DMS53 (cell line): ENCODE results near the gene FFAR3.
"Not testable (repeated sequence)": the region's sequence is repeated elsewhere in the genome, so short reads cannot be mapped to it uniquely, and the experiment has no call there.

Experiments used
- DNase-seq: peaks from one replicate; lab custom pipeline; 2025; lab: John Stamatoyannopoulos, UW

FFAR3 gene

GRCh38 chr19:35351411-35352176 is 6.7 kb upstream of the FFAR3 start:
- no peak for DNase-seq

GRCh38 chr19:35352177-35352447 is 6.1 kb upstream of the FFAR3 start:
- DNase-seq = no peak

- DNase-seq = peak; percentile 93
These were observed 5.6 kb upstream of the FFAR3 start for GRCh38 chr19:35352448-35353304.

GRCh38 chr19:35353635-35354034 is 4.6 kb upstream of the FFAR3 start:
- no peak for DNase-seq

GRCh38 chr19:35354898-35355297 is 3.4 kb upstream of the FFAR3 start:
- DNase-seq = no peak

- no peak for DNase-seq
These were observed 2.3 kb upstream of the FFAR3 start for GRCh38 chr19:35355791-35356460.

- DNase-seq = not testable (repeated sequence)
These were observed 574 bp downstream of the FFAR3 start for GRCh38 chr19:35358834-35359233.

GRCh38 chr19:35359395-35359794 is 1.1 kb downstream of the FFAR3 start:
- not testable (repeated sequence) for DNase-seq

- not testable (repeated sequence) for DNase-seq
These were observed 1.8 kb downstream of the FFAR3 start for GRCh38 chr19:35360081-35360480.

- no peak for DNase-seq
These were observed 2.7 kb downstream of the FFAR3 start for GRCh38 chr19:35360880-35361420.

- DNase-seq = no peak
These were observed 4.2 kb downstream of the FFAR3 start for GRCh38 chr19:35362261-35363000.

- DNase-seq = no peak
These were observed 4.8 kb downstream of the FFAR3 start for GRCh38 chr19:35363001-35363590.

GRCh38 chr19:35363711-35364425 is 5.6 kb downstream of the FFAR3 start:
- DNase-seq = no peak

GRCh38 chr19:35365303-35365702 is 7.0 kb downstream of the FFAR3 start:
- DNase-seq = no peak

GRCh38 chr19:35368378-35368777 is 10.1 kb downstream of the FFAR3 start:
- DNase-seq = no peak

- no peak for DNase-seq
These were observed 11.3 kb downstream of the FFAR3 start for GRCh38 chr19:35369522-35369921.

GRCh38 chr19:35370722-35371121 is 12.5 kb downstream of the FFAR3 start, which contains the start of gene GPR42:
GPR42 (plus strand) TSS chr19:35371068; CDS start chr19:35371360, 292 bp downstream.
- no peak for DNase-seq

GRCh38 chr19:35373492-35373891 is 15.2 kb downstream of the FFAR3 start:
- DNase-seq = no peak

GRCh38 chr19:35374031-35374430 is 15.8 kb downstream of the FFAR3 start:
- DNase-seq = not testable (repeated sequence)

GRCh38 chr19:35375505-35376307 is 17.4 kb downstream of the FFAR3 start:
- peak; percentile 70 for DNase-seq
